SK-N-SH treated with all-trans-retinoic acid at 6 μM for 48 hours (cell line): Measurements from ENCODE around the gene FAM227A.

ENCODE experiments used
- ATAC-seq: fragments of 200-7000 bp; cut with Tn5 transposase; 3 replicates; pipeline ENCODE4 v1.9.1; 2020; ENCODE audit warnings: mild to moderate bottlenecking, moderate library complexity
- ARNTL ChIP-seq: fragments of 450-650 bp; formaldehyde crosslinking; IDR thresholded peaks from 2 replicates; pipeline ENCODE4 v1.5.0; 2020; ENCODE audit warnings: low read depth, mild to moderate bottlenecking, moderate library complexity, borderline replicate concordance
- BACH2 ChIP-seq: fragments of 250-450 bp; sonication (Bioruptor Pico); IDR thresholded peaks from 2 replicates; pipeline ENCODE4 v1.9.0; 2021; ENCODE audit warnings: mild to moderate bottlenecking, borderline replicate concordance
- ESRRG ChIP-seq: fragments of 250-450 bp; sonication (Bioruptor Pico); IDR thresholded peaks from 2 replicates; pipeline ENCODE4 v1.6.1; 2021; ENCODE audit warnings: mild to moderate bottlenecking
- GLIS3 ChIP-seq: fragments of 250-450 bp; sonication (Bioruptor Pico); IDR thresholded peaks from 2 replicates; pipeline ENCODE4 v1.5.0; 2020; ENCODE audit warnings: mild to moderate bottlenecking, moderate library complexity
- ISL1 ChIP-seq: fragments of 250-450 bp; sonication (Bioruptor Pico); IDR thresholded peaks from 2 replicates; pipeline ENCODE4 v2.1.2; 2022; ENCODE audit warnings: mild to moderate bottlenecking, moderate library complexity
- OSR1 ChIP-seq: fragments of 250-450 bp; sonication (Bioruptor Pico); IDR thresholded peaks from 2 replicates; pipeline ENCODE4 v1.8.0; 2022; ENCODE audit warnings: moderate library complexity, mild to moderate bottlenecking, inconsistent platforms
- PPARA ChIP-seq: fragments of 250-450 bp; sonication (Bioruptor Pico); IDR thresholded peaks from 2 replicates; pipeline ENCODE4 v1.5.0; 2020; ENCODE audit warnings: mild to moderate bottlenecking, borderline replicate concordance
- RARB ChIP-seq: fragments of 250-450 bp; sonication (Bioruptor Pico); IDR thresholded peaks from 2 replicates; pipeline ENCODE4 v1.8.0; 2021; ENCODE audit warnings: mild to moderate bottlenecking, moderate library complexity
- SNAI2 ChIP-seq: fragments of 250-450 bp; sonication (Bioruptor Pico); IDR thresholded peaks from 2 replicates; pipeline ENCODE4 v1.5.0; 2020; ENCODE audit warnings: mild to moderate bottlenecking, moderate library complexity
- TCF4 ChIP-seq: fragments of 250-450 bp; sonication (Bioruptor Pico); IDR thresholded peaks from 2 replicates; pipeline ENCODE4 v1.8.0; 2021; ENCODE audit warnings: mild to moderate bottlenecking, moderate library complexity, borderline replicate concordance
- TOX ChIP-seq: fragments of 250-450 bp; sonication (Bioruptor Pico); IDR thresholded peaks from 2 replicates; pipeline ENCODE4 v1.8.0; 2021; ENCODE audit warnings: mild to moderate bottlenecking, moderate library complexity, borderline replicate concordance
- TSHZ2 ChIP-seq: fragments of 250-450 bp; sonication (Bioruptor Pico); IDR thresholded peaks from 2 replicates; pipeline ENCODE4 v1.5.0; 2020; ENCODE audit warnings: mild to moderate bottlenecking, moderate library complexity
- ZC3H10 ChIP-seq: fragments of 250-450 bp; sonication (Bioruptor Pico); IDR thresholded peaks from 2 replicates; pipeline ENCODE4 v1.5.1; 2021; ENCODE audit warnings: mild to moderate bottlenecking, moderate library complexity
- ZFP3 ChIP-seq: fragments of 250-450 bp; sonication (Bioruptor Pico); IDR thresholded peaks from 2 replicates; pipeline ENCODE4 v1.5.0; 2020; ENCODE audit warnings: mild to moderate bottlenecking, moderate library complexity
- ZFP30 ChIP-seq: fragments of 450-650 bp; formaldehyde crosslinking; IDR thresholded peaks from 2 replicates; pipeline ENCODE4 v1.5.0; 2022; ENCODE audit warnings: mild to moderate bottlenecking, moderate library complexity
- ZNF565 ChIP-seq: fragments of 450-650 bp; formaldehyde crosslinking; conservative IDR thresholded peaks from 2 replicates; pipeline ENCODE4 v1.5.0; 2020; ENCODE audit warnings: low read depth, mild to moderate bottlenecking, moderate library complexity
- ZNF70 ChIP-seq: fragments of 450-650 bp; formaldehyde crosslinking; IDR thresholded peaks from 2 replicates; pipeline ENCODE4 v1.5.0; 2020; ENCODE audit warnings: mild to moderate bottlenecking, moderate library complexity
- ZNF8 ChIP-seq: fragments of 450-650 bp; formaldehyde crosslinking; IDR thresholded peaks from 2 replicates; pipeline ENCODE4 v1.5.0; 2020; ENCODE audit warnings: mild to moderate bottlenecking, moderate library complexity
- TF ChIP-seq, protein P1 (sequence below): fragments of 250-450 bp; sonication (Bioruptor Pico); IDR thresholded peaks from 2 replicates; pipeline ENCODE4 v1.5.1; 2020; ENCODE audit warnings: low read depth, mild to moderate bottlenecking, moderate library complexity
- TF ChIP-seq, protein P2 (sequence below): fragments of 250-450 bp; sonication (Bioruptor Pico); IDR thresholded peaks from 2 replicates; pipeline ENCODE4 v1.8.0; 2021; ENCODE audit warnings: low read depth, mild to moderate bottlenecking, moderate library complexity, borderline replicate concordance
- TF ChIP-seq, protein P3 (sequence below): fragments of 250-450 bp; sonication (Bioruptor Pico); IDR thresholded peaks from 2 replicates; pipeline ENCODE4 v1.5.1; 2021; ENCODE audit warnings: mild to moderate bottlenecking, moderate library complexity

FAM227A gene

GRCh38 chr22:38656256-38657044 lies at the start of gene FAM227A, which contains the start of gene CBY1:
TSS of gene FAM227A (minus strand) at chr22:38656392. CDS start at chr22:38650168, 6,224 bp downstream.
TSS of gene CBY1 (plus strand) at chr22:38656638. CDS start at chr22:38668055, 11,417 bp downstream.
- TF ChIP-seq RARB (CRISPR knock-in tag) (no peak), SNAI2 (CRISPR knock-in tag) (no peak), TSHZ2 (no peak), TCF4 (CRISPR knock-in tag) (no peak), ESRRG (CRISPR knock-in tag) (no peak), OSR1 (CRISPR knock-in tag) (no peak), ZFP3 (CRISPR knock-in tag) (no peak), GLIS3 (CRISPR knock-in tag) (no peak), BACH2 (no peak), ISL1 (CRISPR knock-in tag) (no peak)
- TF ChIP-seq, protein P1, sequence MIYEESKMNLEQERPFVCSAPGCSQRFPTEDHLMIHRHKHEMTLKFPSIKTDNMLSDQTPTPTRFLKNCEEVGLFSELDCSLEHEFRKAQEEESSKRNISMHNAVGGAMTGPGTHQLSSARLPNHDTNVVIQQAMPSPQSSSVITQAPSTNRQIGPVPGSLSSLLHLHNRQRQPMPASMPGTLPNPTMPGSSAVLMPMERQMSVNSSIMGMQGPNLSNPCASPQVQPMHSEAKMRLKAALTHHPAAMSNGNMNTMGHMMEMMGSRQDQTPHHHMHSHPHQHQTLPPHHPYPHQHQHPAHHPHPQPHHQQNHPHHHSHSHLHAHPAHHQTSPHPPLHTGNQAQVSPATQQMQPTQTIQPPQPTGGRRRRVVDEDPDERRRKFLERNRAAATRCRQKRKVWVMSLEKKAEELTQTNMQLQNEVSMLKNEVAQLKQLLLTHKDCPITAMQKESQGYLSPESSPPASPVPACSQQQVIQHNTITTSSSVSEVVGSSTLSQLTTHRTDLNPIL (CRISPR knock-in tag), result no peak
- TF ChIP-seq, protein P2, sequence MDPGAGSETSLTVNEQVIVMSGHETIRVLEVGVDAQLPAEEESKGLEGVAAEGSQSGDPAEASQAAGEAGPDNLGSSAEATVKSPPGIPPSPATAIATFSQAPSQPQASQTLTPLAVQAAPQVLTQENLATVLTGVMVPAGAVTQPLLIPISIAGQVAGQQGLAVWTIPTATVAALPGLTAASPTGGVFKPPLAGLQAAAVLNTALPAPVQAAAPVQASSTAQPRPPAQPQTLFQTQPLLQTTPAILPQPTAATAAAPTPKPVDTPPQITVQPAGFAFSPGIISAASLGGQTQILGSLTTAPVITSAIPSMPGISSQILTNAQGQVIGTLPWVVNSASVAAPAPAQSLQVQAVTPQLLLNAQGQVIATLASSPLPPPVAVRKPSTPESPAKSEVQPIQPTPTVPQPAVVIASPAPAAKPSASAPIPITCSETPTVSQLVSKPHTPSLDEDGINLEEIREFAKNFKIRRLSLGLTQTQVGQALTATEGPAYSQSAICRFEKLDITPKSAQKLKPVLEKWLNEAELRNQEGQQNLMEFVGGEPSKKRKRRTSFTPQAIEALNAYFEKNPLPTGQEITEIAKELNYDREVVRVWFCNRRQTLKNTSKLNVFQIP (CRISPR knock-in tag), result no peak
- TF ChIP-seq, protein P3, sequence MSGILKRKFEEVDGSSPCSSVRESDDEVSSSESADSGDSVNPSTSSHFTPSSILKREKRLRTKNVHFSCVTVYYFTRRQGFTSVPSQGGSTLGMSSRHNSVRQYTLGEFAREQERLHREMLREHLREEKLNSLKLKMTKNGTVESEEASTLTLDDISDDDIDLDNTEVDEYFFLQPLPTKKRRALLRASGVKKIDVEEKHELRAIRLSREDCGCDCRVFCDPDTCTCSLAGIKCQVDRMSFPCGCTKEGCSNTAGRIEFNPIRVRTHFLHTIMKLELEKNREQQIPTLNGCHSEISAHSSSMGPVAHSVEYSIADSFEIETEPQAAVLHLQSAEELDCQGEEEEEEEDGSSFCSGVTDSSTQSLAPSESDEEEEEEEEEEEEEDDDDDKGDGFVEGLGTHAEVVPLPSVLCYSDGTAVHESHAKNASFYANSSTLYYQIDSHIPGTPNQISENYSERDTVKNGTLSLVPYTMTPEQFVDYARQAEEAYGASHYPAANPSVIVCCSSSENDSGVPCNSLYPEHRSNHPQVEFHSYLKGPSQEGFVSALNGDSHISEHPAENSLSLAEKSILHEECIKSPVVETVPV (CRISPR knock-in tag), result no peak
- peak; percentile 92 for ATAC-seq

DNA sequence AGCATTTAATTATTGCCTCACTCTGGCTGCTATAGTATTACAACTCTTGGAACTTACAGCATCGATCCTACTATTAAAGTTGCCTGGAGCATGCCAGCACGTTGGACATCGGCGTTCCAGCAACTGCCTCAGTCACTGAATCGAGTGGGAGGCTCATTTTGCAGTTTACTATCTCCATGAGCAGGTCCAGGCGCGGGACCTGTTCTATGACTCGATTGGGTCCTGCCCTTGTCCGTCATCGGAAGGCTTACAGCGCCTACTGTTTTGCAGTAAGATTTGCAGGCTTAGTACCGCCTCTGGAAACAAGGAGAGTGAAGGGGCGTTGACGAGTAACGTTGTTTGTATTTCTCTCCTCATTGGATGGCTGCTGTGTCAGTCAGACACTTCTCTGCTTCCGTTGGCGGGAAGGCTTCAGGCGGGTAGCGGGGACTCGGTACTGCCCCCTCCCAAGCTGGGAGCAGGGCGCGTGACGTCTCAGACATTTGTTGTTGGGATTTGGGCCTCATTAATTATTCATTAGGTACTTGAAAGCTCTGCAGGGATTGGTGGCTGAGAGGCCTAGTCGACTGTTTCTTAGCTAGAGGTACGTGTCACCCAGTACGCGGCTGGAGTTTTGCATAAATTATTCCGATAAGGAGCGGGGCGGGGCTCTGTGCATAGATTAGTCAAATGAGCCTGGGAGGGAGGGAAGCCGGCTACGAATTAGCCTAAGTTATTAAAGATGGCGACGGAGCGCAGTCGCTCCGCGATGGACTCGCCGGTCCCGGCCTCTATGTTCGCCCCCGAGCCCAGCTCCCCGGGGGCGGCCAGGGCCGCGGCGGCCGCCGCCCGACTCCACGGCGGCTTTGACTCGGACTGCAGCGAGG lies 49.3 kb upstream of the FAM227A start, which contains the start of gene GTPBP1:
Gene GTPBP1, plus strand, starts transcription at position 710 of the 866 bp plus-strand sequence. Its CDS starts 12 bp downstream, at position 722.
- TF ChIP-seq ARNTL (no peak), TCF4 (CRISPR knock-in tag) (no peak), OSR1 (CRISPR knock-in tag) (no peak), ZFP3 (CRISPR knock-in tag) (no peak), BACH2 (no peak), ZC3H10 (CRISPR knock-in tag) (no peak), ZNF8 (CRISPR knock-in tag) (no peak), RARB (CRISPR knock-in tag) (no peak), SNAI2 (CRISPR knock-in tag) (no peak), ISL1 (CRISPR knock-in tag) (no peak), ZNF565 (CRISPR knock-in tag) (no peak), ZNF70 (CRISPR knock-in tag) (no peak), GLIS3 (CRISPR knock-in tag) (no peak), PPARA (no peak), ZFP30 (CRISPR knock-in tag) (no peak), TOX (no peak), ESRRG (CRISPR knock-in tag) (no peak)
- TF ChIP-seq, protein P2 (CRISPR knock-in tag), result no peak
- TF ChIP-seq, protein P1 (CRISPR knock-in tag), result no peak
- peak; percentile 92 for ATAC-seq
